ENCODE data around the gene RSRC2.
"Not testable (repeated sequence)": the region's sequence is repeated elsewhere in the genome, so short reads cannot be mapped to it uniquely, and the experiment has no call there.

Gene RSRC2

DNA sequence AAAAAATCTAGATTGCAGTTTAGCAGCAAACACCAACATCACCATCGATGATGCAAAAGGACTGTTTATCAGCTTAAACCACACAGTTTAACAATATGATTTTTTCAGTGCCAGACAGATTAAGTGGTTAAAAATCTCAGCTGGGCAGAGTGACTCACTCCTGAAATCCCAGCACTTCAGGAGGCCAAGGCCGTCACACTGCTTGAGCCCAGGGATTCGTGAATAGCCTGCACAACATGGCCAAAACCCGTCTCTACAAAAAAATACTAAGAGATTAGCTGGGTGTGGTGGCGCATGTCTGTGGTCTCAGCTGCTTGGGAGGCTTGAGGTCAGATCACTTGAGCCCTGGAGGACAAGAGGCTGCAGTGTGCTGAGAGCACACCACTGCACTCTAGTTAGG is 8.9 kb downstream of the RSRC2 start:
- no peak for DNase-seq (ENCODE audit: low spot score)

GRCh38 chr12:122516544-122517361 is 10.0 kb downstream of the RSRC2 start:
- DNase-seq (ENCODE audit: low spot score), result no peak

DNA sequence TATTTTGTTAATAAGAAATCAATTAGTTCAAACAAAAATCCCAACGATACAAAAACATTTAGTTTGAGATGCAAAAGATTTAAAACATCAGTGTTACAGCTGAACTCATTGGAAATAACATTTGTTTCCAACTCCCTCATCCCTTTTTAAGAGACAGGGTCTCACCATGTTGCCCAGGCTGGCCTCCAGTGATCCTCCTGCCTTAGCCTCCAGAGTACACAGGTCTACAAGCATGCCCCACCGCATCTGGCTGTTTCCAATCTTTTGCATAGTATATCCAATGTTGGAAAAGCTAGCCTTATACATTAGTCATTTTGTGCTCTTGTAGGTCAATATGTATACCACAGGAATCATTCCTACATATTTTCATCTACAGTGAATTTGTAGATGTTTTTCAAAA is 11.5 kb downstream of the RSRC2 start:
- DNase-seq (ENCODE audit: low spot score), result no peak

DNA sequence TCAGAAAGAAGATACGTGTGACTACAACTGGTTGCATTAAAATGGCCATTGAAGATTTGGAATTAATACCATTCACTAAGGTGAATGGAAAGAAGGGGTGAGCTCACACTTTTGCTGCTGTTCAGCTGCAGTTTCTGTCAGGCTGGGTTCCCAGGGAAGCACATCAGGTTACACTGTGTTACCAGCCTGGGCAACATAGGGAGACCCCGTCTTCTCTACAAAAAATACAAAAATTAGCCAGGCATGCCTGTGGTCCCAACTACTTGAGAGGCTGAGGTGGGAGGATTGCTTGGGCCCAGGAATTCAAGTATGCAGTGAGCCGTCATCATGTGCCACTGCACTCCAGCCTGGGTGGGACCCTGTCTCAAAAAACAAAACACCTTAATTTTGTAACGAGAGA is 13.1 kb downstream of the RSRC2 start:
- DNase-seq (ENCODE audit: low spot score), result no peak

DNA sequence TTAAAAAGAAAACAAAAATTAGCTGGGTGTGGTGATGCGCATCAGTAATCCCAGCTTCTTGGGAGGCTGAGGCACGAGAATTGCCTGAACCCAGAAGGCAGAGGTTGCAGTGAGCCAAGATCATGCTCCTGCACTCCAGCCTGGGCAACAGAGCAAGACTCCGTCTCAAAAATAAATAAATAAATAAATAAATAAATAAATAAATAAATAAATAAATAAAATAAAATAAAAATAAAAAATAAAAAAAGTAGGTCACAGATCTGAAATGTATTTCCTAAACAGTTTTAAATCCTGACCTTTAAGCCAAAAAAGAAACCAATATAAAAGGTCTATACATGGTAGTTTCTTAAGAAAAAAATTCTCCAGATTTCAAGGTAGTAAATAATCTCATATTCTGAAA is 13.7 kb downstream of the RSRC2 start:
- DNase-seq (ENCODE audit: low spot score), result not testable (repeated sequence)

- no peak for DNase-seq (ENCODE audit: low spot score)
Observed at GRCh38 chr12:122508163-122508562, 18.6 kb downstream of the RSRC2 start.

DNA sequence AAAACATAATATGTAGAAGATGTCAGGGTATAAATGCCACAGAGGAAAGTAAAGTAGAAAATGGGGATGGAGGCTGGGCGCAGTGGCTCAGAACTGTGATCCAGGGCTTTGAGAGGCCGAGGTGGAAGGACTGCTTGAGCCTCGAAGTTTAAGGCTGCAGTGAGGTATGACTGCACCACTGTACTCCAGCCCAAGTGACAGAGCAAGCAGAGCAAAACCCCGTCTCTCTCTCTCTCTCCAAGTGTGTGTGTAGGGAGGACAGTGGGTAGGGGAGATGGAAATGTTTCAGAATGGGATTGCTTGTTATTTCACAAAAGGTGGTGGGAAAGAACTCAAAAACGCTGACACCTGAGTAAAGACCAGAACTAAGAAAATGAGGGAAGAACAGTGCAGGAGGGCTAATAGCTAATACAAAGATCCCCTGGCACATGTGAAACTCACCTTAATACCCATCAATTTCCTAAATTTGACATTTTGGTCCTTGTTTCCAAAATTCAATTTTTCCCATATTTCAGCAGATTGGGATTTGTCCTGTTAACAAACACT is 20.3 kb downstream of the RSRC2 start:
- DNase-seq (ENCODE audit: low spot score), result no peak

DNA sequence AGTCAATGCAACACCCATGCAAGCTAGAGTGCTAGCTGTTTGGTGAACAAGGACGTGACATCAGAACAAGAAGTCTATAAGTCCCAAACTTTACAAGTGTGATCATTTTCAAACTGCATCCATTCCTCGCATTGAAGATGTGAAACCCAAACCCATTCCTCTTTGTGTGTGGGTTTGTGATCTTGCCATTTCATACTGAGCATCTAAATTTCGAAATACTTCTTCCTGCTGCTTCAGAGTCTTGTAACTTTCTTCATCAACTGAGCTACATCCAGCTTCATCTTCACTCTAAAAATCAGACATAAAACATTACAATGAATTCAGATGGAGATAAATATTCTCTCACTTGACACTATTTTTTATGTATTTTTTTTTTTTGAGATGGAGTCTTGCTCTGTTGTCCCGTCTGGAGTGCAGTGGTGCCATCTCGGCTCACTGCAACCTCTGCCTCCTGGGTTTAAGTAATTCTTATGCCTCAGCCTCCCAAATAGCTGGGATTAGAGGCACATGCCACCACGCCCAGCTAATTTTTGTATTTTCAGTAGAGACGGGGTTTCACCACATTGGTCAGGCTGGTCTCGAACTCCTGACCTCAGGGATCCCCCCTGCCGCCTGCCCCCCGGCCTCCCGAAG is 21.2 kb downstream of the RSRC2 start:
- DNase-seq (ENCODE audit: low spot score), result no peak

DNA sequence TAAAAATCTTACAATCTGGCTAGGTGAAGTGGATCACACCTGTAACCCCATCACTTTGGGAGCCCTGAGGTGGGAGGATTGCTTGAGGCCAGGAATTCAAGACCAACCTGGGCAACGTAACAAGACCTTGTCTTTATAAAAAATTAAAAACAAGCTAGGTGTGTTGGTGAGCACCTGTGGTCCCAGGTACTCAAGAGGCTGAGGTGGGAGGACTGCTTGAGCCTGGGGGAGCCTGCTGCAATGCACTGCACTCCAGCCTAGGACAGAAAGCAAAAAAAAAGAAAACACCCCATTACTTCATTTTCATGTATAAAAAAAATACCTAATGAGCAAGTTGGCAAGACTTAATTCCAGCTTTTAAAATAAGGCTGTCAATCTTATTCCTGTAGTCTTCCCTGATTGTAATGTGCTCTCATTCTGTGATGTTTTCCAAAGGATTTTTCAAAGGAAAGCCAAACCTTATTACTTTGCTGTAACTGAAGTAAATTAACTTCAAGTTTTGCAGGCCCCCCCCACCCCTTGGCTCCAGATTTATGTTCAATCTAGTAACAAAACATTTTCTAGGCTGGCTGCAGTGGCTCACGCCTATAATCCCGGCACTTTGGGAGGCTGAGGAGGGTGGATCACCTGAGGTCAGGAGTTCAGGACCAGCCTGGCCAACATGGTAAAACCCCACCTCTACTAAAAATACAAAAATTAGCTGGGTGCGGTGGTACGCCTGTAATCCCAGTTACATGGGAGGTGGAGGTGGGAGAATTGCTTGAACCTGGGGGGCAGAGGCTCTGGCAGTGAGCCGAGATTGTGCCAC is 22.7 kb downstream of the RSRC2 start:
- DNase-seq (ENCODE audit: low spot score), result no peak

DNA sequence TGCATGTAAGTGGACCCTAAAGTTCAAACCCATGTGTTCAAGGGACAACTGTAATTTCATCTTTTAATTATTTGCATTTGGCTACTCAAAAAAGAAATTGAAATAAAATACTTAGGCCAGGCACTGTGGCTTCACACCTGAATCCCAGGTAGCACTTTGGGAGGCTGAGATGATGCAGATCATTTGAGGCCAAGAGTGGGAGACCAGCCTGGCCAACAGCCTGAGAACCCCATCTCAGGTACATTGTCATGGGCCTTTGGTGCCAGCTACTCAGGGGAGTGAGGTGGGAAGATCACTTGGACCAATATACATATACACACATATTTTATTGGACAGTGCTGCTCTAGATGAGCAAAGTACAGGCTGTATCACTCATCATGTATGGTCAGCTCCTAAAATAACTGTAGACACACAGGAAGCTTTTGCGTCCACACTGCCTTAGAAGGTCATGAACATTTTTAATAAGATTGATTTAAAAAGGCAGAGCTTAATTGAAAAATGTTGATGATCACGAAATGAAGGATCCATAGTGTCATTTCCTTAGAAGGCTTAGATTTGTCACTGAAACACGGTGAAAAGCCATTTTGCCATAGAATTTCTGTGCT is 23.5 kb downstream of the RSRC2 start:
- no peak for DNase-seq (ENCODE audit: low spot score)

- DNase-seq (ENCODE audit: low spot score), result no peak
Observed at GRCh38 chr12:122501489-122501989, 25.2 kb downstream of the RSRC2 start.

GRCh38 chr12:122500685-122501488 is 25.8 kb downstream of the RSRC2 start, which contains the start of gene ZCCHC8:
TSS of gene ZCCHC8 (minus strand) at chr12:122500932. CDS start at chr12:122500840, 92 bp downstream.
- peak; percentile 96 for DNase-seq (ENCODE audit: low spot score)

DNA sequence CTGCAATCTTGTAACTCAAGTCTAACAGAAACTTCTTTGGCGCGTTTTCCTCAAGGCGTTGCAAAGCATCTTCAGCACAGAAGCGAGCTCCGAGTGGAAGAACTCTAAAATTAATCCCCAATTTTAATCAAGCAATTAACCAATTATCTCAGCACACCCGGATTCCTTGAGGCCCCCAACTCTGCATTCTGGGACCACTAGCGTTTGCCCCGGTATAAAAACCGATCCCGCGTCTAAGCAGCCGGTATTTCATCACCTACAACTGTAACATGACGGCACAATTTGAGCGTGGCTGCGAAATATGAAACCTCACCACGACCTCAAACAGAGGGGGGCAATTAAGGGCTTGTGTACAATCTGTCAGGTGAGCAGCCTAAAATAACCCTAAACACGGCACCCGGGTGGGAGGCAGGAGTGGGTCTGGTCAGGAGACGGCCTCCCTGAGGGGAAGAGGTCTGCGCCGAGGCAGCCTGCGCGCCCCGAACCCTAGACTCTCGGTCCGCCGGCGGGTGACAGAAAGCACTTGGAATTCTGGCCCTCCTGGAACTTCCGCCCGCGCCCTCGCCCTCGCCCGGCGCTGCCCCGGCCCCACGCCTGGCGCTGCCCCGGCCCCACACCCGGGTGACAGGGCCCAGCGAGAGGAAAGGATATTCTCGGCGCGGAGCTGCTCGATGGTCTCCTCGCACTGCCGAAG is 26.6 kb downstream of the RSRC2 start:
- DNase-seq (ENCODE audit: low spot score), result peak; percentile 31

GRCh38 chr12:122495258-122495657 is 31.5 kb downstream of the RSRC2 start:
- no peak for DNase-seq (ENCODE audit: low spot score)

DNA sequence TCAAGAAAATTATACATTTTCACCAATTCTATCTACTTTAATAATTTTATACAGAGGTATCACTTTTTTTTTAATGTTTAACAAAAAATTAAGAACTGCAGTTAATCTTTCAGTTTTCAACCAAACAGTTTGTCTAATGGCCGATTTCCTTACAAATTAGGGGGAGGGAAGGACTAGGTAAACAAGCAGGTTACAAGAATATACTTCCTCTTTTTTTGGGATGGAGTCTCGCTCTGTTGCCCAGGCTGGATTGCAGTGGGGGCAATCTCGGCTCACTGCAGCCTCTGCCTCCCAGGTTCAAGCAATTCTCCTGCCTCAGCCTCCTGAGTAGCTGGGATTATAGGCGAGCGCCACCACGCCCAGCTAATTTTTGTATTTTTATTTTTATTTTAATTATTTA is 33.5 kb downstream of the RSRC2 start:
- DNase-seq (ENCODE audit: low spot score), result not testable (repeated sequence)

DNA sequence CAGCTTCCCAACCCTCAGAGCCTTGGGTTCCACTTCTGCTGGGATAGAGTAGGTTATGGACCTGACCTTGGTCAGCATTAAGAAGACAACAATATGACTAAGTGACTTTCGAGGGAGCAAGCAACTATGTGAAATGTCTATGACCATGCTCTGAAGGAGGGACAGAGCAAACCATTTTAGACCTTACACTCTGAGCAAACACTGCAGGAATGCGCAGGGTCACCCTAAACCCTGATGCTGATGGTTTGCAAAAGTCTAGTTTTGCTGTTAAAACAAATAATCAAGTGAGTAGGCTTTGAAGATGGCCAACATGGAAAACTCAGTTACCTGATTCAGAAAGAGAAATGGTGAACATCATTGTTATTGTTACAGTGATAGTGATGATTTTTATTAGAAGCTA is 34.7 kb downstream of the RSRC2 start:
- no peak for DNase-seq (ENCODE audit: low spot score)

- no peak for DNase-seq (ENCODE audit: low spot score)
Observed at GRCh38 chr12:122489038-122489437, 37.7 kb downstream of the RSRC2 start.

DNA sequence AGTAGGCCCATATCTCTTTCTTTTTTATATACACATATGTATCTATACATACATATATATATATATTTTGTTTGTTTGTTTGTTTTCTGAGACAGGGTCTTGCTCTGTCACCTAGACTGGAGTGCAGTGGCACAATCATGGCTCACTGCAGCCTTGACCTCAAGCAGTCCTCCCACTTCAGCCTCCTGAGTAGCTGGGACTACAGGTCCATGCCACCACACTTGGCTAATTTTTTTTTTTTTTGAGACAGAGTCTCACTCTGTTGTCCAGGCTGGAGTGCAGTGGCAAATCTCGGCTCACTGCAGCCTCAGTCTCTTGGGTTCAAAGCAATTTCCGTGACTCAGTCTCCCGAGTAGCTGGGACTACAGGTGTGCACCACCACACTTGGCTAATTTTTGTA is 38.9 kb downstream of the RSRC2 start:
- DNase-seq (ENCODE audit: low spot score), result not testable (repeated sequence)

GRCh38 chr12:122486805-122487426 is 39.8 kb downstream of the RSRC2 start:
- no peak for DNase-seq (ENCODE audit: low spot score)

GRCh38 chr12:122486360-122486759 is 40.4 kb downstream of the RSRC2 start:
- DNase-seq (ENCODE audit: low spot score), result not testable (repeated sequence)
